ENCODE data around the gene ITSN1. TPM values are rescaled to one million over a fixed set of nuclear protein-coding genes. Genes with fewer than 3 reads are reported as not detected.

ITSN1 gene
- total and polyA plus RNA-seq, 2 experiments from 2014 or later: 35.5 to 57.1 TPM

GRCh38 chr21:33767236-33767635 lies 124.9 kb downstream of the ITSN1 start:
- WGBS, 2 experiments (ENCODE audit: low coverage in 1 of 2, low lambda C conversion rate in 2 of 2, missing lambda C conversion rate in 2 of 2): 50 to 57% methylated on average over 1 of the region's 1 CpG
- peak; percentile 63 for DNase-seq

GRCh38 chr21:33767960-33768359 lies 125.7 kb downstream of the ITSN1 start:
- Histone ChIP-seq H2AFZ (no peak overlapping the region), H3K4me3 (no peak overlapping the region), H3K4me2 (ENCODE audit: unreplicated experiment) (peak overlapping the region; percentile 9), H3K9me3 (ENCODE audit: low read depth) (no peaks in the 10 kb centered on the region), H3K36me3 (ENCODE audit: low read depth) (peaks cover 27% of the 10 kb centered on the region), H3K79me2 (ENCODE audit: insufficient read depth) (peaks cover 11% of the 10 kb centered on the region; the same call in 1 of the 2 replicates), H3F3A (ENCODE audit: insufficient read depth) (peaks cover 11% of the 10 kb centered on the region; the same call in 1 of the 2 replicates), H4K20me1 (ENCODE audit: insufficient read depth) (no peaks in the 10 kb centered on the region), H3K4me1 (ENCODE audit: insufficient read depth) (peaks cover 41% of the 10 kb centered on the region), H3K9ac (no peak overlapping the region), H3K9me2 (ENCODE audit: insufficient read depth) (no peaks in the 10 kb centered on the region), H3K27ac (peak overlapping the region; percentile 46), H3K27me3 (replicated peaks; ENCODE audit: insufficient read depth) (no peaks in the 10 kb centered on the region)
- in situ Hi-C loops (cut with MboI): no loop called here
- DNase-seq: peak; percentile 3
- TF ChIP-seq EZH2phosphoT487 (IDR thresholded peaks at IDR 0.05; ENCODE audit: insufficient read depth, low read depth) (no peak), EZH2 (IDR thresholded peaks at IDR 0.05; ENCODE audit: insufficient read depth, poor library complexity, severe bottlenecking) (no peak)
- WGBS, 2 experiments (ENCODE audit: low coverage in 1 of 2, low lambda C conversion rate in 2 of 2, missing lambda C conversion rate in 2 of 2): 79% methylated on average over 2 of the region's 2 CpGs

More at GRCh38 chr21:33767236-33767635, 124.9 kb downstream of the ITSN1 start:
- Histone ChIP-seq H3F3A (ENCODE audit: insufficient read depth) (peaks cover 18% of the 10 kb centered on the region), H3K9ac (no peak overlapping the region), H3K9me2 (ENCODE audit: insufficient read depth) (no peaks in the 10 kb centered on the region), H2AFZ (no peak overlapping the region), H3K27ac (peak overlapping the region; percentile 46), H3K9me3 (ENCODE audit: low read depth) (no peaks in the 10 kb centered on the region), H3K79me2 (ENCODE audit: insufficient read depth) (peaks cover 11% of the 10 kb centered on the region; the same call in 1 of the 2 replicates), H3K36me3 (ENCODE audit: low read depth) (peaks cover 22% of the 10 kb centered on the region), H3K27me3 (replicated peaks; ENCODE audit: insufficient read depth) (no peaks in the 10 kb centered on the region), H3K4me2 (ENCODE audit: unreplicated experiment) (peak overlapping the region; percentile 9), H3K4me1 (ENCODE audit: insufficient read depth) (peaks cover 48% of the 10 kb centered on the region), H4K20me1 (ENCODE audit: insufficient read depth) (no peaks in the 10 kb centered on the region), H3K4me3 (peak overlapping the region; percentile 1; the same call in 1 of the 2 replicates)
- TF ChIP-seq EZH2 (IDR thresholded peaks at IDR 0.05; ENCODE audit: insufficient read depth, poor library complexity, severe bottlenecking) (no peak), EZH2phosphoT487 (IDR thresholded peaks at IDR 0.05; ENCODE audit: insufficient read depth, low read depth) (no peak)
- in situ Hi-C loops (cut with MboI): no loop called here

GRCh38 chr21:33769057-33769456 lies 126.8 kb downstream of the ITSN1 start:
- Histone ChIP-seq H3K4me3 (no peak overlapping the region), H3K79me2 (ENCODE audit: insufficient read depth) (peaks cover 11% of the 10 kb centered on the region; the same call in 1 of the 2 replicates), H3K9ac (no peak overlapping the region), H3K36me3 (ENCODE audit: low read depth) (peaks cover 29% of the 10 kb centered on the region), H4K20me1 (ENCODE audit: insufficient read depth) (no peaks in the 10 kb centered on the region), H3K9me2 (ENCODE audit: insufficient read depth) (no peaks in the 10 kb centered on the region), H3K4me2 (ENCODE audit: unreplicated experiment) (no peak overlapping the region), H3K4me1 (ENCODE audit: insufficient read depth) (peaks cover 30% of the 10 kb centered on the region), H3F3A (ENCODE audit: insufficient read depth) (peaks cover 4% of the 10 kb centered on the region; the same call in 1 of the 2 replicates), H3K9me3 (ENCODE audit: low read depth) (no peaks in the 10 kb centered on the region), H3K27ac (no peak overlapping the region), H3K27me3 (replicated peaks; ENCODE audit: insufficient read depth) (no peaks in the 10 kb centered on the region), H2AFZ (no peak overlapping the region)
- in situ Hi-C loops (cut with MboI): no loop called here
- DNase-seq: no peak
- WGBS, 2 experiments (ENCODE audit: low coverage in 1 of 2, low lambda C conversion rate in 2 of 2, missing lambda C conversion rate in 2 of 2): 70 to 85% methylated on average over 1 of the region's 1 CpG
- TF ChIP-seq EZH2phosphoT487 (IDR thresholded peaks at IDR 0.05; ENCODE audit: insufficient read depth, low read depth) (no peak), EZH2 (IDR thresholded peaks at IDR 0.05; ENCODE audit: insufficient read depth, poor library complexity, severe bottlenecking) (no peak)

GRCh38 chr21:33770542-33770941 lies 128.2 kb downstream of the ITSN1 start:
- WGBS, 2 experiments (ENCODE audit: low coverage in 1 of 2, low lambda C conversion rate in 2 of 2, missing lambda C conversion rate in 2 of 2): 97 to 98% methylated on average over 3 of the region's 3 CpGs
- H3K4me1 ChIP-seq (ENCODE audit: insufficient read depth): peaks cover 29% of the 10 kb centered on the region
- H4K20me1 ChIP-seq (ENCODE audit: insufficient read depth): no peaks in the 10 kb centered on the region
- TF ChIP-seq EZH2 (IDR thresholded peaks at IDR 0.05; ENCODE audit: insufficient read depth, poor library complexity, severe bottlenecking) (no peak), EZH2phosphoT487 (IDR thresholded peaks at IDR 0.05; ENCODE audit: insufficient read depth, low read depth) (no peak)
- no peak overlapping the region for H3K9ac ChIP-seq
- H3K4me2 ChIP-seq (ENCODE audit: unreplicated experiment): no peak overlapping the region
- DNase-seq: no peak
- no peak overlapping the region for H3K4me3 ChIP-seq
- H3K27me3 ChIP-seq (replicated peaks; ENCODE audit: insufficient read depth): no peaks in the 10 kb centered on the region
- H3K36me3 ChIP-seq (ENCODE audit: low read depth): peaks cover 43% of the 10 kb centered on the region
- H3K27ac ChIP-seq: no peak overlapping the region
- H2AFZ ChIP-seq: no peak overlapping the region
- in situ Hi-C loops (cut with MboI): no loop called here
- peaks cover 4% of the 10 kb centered on the region; the same call in 1 of the 2 replicates for H3F3A ChIP-seq (ENCODE audit: insufficient read depth)
- H3K79me2 ChIP-seq (ENCODE audit: insufficient read depth): 0 out of 2 replicates have a peak, but pooled peaks cover under 1% of the 10 kb centered on the region
- H3K9me2 ChIP-seq (ENCODE audit: insufficient read depth): no peaks in the 10 kb centered on the region
- H3K9me3 ChIP-seq (ENCODE audit: low read depth): no peaks in the 10 kb centered on the region
